Brain microvascular endothelial cell (primary cell): ENCODE data around the gene OR4C46.
A peak's percentile ranks its signal among the peaks of the same experiment; 100 is the strongest.
"Not testable (repeated sequence)": the region's sequence is repeated elsewhere in the genome, so short reads cannot be mapped to it uniquely, and the experiment has no call there.

Source experiments
- DNase-seq: peaks from one replicate; pipeline ENCODE4 v3.0.0-alpha.2; 2020
- H3K27ac ChIP-seq: fragments of 250-450 bp; sonication (Bioruptor Pico); 2 replicates; pipeline ENCODE4 v1.5.1; 2020; ENCODE audit warnings: mild to moderate bottlenecking, moderate library complexity
- H3K27me3 ChIP-seq: fragments of 250-450 bp; sonication (Bioruptor Pico); replicated peaks from 2 replicates; pipeline ENCODE4 v1.5.1; 2020; ENCODE audit warnings: mild to moderate bottlenecking
- H3K36me3 ChIP-seq: fragments of 250-450 bp; sonication (Bioruptor Pico); replicated peaks from 2 replicates; pipeline ENCODE4 v1.5.1; 2020; ENCODE audit warnings: mild to moderate bottlenecking
- H3K4me3 ChIP-seq: 2 replicates; pipeline ENCODE4 v1.5.1; 2011; ENCODE audit warnings: low read depth, mild to moderate bottlenecking, control low read depth, low read length, moderate library complexity
- CTCF ChIP-seq: IDR thresholded peaks from 2 replicates; pipeline ENCODE4 v1.5.1; 2011; ENCODE audit warnings: low read depth, mild to moderate bottlenecking, moderate library complexity, low read length, control low read depth, inconsistent platforms; ENCODE audit errors: missing control alignments
- in situ Hi-C: cut with HindIII; loops from 2 replicates; pipeline ENCODE4 v1.10.0; 2017; ENCODE audit warnings: low sequenced_read_pairs, low pct_ligation_motif_present

The OR4C46 gene

GRCh38 chr11:54603898-54604297, at the start of gene OR4C46:
OR4C46 (minus strand) TSS chr11:54603998; CDS start chr11:54603998, 0 bp downstream.
- no peak for TF ChIP-seq CTCF
- Histone ChIP-seq H3K27me3 (no peaks in the 10 kb centered on the region), H3K4me3 (no peak within 1 kb of the TSS), H3K36me3 (no peaks in the 10 kb centered on the region), H3K27ac (no peak within 1 kb of the TSS)
- no peak for DNase-seq
- in situ Hi-C loops: no loop called here

GRCh38 chr11:54645606-54646005, 41.8 kb upstream of the OR4C46 start:
- H3K27ac ChIP-seq: not testable (repeated sequence)

GRCh38 chr11:54561439-54561838, 42.4 kb downstream of the OR4C46 start:
- H3K27ac ChIP-seq, H3K36me3 ChIP-seq, H3K27me3 ChIP-seq, in situ Hi-C loops, H3K4me3 ChIP-seq, DNase-seq: not testable (repeated sequence)

More at GRCh38 chr11:54645606-54646005, 41.8 kb upstream of the OR4C46 start:
- in situ Hi-C loops, H3K36me3 ChIP-seq, DNase-seq, H3K4me3 ChIP-seq, H3K27me3 ChIP-seq: not testable (repeated sequence)

- no peak for DNase-seq
- TF ChIP-seq CTCF: peak; percentile 9
- in situ Hi-C loops: no loop called here
- H3K36me3 ChIP-seq: no peaks in the 10 kb centered on the region
- H3K27ac ChIP-seq: no peak overlapping the region
- H3K27me3 ChIP-seq: no peaks in the 10 kb centered on the region
- H3K4me3 ChIP-seq: no peak overlapping the region
Observed at GRCh38 chr11:54558919-54559318, 44.9 kb downstream of the OR4C46 start.

- no peak for TF ChIP-seq CTCF
- Histone ChIP-seq H3K36me3 (no peaks in the 10 kb centered on the region), H3K27me3 (no peaks in the 10 kb centered on the region), H3K4me3 (no peak overlapping the region), H3K27ac (no peak overlapping the region)
- in situ Hi-C loops: no loop called here
- no peak for DNase-seq
Observed at GRCh38 chr11:54558407-54558806, 45.4 kb downstream of the OR4C46 start.
